HG02943 (cell line): ENCODE data around the gene PHLPP1.

Source experiments
- ATAC-seq: cut with Tn5 transposase; IDR thresholded peaks from one replicate; pipeline ENCODE4 v1.9.1; 2021; ENCODE audit warnings: mild to moderate bottlenecking, low read depth, moderate library complexity; ENCODE audit not compliant: unreplicated experiment

The PHLPP1 gene

DNA sequence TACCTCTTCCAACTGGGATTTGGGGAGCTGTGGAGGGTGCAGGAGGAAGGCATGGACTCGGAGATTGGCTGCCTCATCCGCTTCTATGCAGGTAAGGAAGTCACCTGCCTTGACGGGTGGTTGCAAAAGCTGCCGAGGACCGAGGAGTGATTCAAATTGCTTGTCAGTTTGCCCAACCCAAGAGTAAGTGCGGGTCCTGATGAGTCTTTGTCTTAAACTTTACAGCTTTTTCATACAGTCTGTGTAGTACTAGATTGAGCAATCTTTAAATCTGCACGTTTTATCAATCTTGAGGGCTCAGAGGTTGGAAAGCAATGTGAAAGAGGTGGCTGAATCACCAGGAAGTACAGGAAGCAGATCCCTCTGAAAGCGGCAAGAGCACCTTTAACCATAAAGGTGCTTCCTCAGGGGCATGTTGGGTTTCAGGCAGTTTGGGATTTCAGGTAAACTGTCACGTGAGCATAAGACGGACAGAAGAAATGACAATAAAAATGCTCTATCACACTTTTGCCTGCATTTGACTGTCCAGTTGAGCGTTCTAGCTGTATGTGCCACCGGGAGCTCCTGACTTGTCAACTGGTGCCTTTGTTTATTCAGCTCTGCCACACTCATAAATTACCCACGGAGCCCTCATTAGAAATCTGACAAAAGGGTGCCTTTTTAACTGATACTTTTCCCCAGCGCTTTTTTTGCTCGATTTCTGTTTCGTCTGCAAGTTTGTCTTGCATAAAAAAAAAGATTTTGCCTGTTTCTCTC lies 2.0 kb downstream of the PHLPP1 start:
- no peak for ATAC-seq

- ATAC-seq: no peak
Observed at GRCh38 chr18:62717925-62718800, 2.8 kb downstream of the PHLPP1 start.

GRCh38 chr18:62720048-62720447 lies 4.7 kb downstream of the PHLPP1 start:
- no peak for ATAC-seq

- ATAC-seq: no peak
Observed at GRCh38 chr18:62720766-62721613, 5.6 kb downstream of the PHLPP1 start.

DNA sequence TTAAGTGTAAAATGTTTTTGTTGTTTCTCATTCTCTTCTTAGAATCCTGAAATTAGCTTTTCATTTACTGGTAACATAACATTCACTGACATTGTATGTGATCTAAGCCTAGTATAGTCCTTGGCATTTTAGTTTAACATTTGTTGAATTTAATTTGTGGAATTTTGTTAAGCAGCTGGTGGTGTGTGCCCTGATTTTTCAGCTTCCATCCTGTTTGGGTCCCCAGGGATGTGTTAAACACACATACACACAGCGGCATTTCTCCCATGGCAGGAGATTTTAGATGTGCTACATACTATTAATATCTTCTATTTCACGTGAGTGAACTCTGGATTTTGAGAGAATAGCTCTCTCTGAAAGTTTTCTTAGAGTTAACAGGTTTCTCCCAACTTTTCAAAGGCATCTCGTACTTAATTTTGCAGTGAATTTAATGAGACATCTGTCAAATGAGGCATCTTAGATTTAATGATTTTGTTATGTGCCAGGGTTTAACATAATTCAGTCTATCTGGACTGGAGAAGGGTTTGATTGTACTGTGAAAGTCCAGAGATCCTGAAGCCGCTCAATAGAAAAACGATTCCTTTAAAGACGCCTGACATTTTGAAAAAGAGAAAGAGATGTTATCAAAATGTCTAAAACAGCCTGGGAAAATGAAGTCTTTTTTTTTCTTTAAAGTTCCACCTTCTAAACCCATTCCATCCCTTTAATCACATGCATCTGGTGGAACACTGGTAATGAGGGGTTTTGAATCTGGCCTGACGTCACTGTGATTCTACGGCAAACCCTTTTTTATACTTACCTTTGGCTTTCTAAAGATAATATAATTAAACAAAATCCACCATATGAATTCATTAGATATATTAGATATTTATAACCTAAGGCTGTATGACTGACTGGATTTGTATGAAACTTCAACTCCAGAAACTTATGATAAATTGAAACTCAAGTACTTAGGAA lies 6.8 kb downstream of the PHLPP1 start:
- no peak for ATAC-seq

GRCh38 chr18:62723666-62724281 lies 8.4 kb downstream of the PHLPP1 start:
- no peak for ATAC-seq

DNA sequence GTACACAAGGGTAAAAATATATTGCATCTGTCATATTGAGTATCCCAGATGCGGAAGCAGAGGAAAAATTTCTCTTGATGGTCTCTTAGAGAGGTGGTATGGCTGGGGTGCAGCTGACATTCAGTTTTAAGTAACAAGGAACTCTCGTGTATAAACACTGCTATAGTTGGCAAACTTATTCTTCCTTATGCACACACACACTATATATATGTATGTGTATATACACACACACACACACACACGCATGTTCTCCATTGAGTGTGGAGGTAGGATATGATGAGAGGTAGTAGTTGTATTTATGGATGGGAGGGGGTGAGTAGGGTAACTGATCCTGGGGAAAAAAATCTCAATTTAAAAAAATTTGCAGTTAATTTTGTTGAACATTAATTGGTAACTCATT lies 10.6 kb downstream of the PHLPP1 start:
- no peak for ATAC-seq

DNA sequence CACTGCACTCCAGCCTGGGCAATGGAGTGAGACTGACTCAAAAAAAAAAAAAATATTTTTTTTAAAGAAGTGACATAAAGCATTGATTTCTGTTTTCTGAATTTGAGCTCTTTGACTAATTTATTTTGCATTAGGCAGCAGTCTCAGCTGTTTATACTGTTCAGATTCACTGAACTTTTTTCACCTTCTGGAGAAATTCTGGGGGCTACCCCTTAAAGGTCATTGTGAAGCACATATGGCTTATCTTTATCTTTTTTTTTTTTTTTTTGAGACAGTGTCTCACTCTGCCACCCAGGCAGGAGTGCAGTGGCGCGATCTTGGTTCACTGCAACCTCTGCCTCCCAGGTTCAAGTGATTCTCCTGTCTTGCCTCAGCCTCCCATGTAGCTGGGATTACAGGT lies 12.9 kb downstream of the PHLPP1 start:
- ATAC-seq: no peak

DNA sequence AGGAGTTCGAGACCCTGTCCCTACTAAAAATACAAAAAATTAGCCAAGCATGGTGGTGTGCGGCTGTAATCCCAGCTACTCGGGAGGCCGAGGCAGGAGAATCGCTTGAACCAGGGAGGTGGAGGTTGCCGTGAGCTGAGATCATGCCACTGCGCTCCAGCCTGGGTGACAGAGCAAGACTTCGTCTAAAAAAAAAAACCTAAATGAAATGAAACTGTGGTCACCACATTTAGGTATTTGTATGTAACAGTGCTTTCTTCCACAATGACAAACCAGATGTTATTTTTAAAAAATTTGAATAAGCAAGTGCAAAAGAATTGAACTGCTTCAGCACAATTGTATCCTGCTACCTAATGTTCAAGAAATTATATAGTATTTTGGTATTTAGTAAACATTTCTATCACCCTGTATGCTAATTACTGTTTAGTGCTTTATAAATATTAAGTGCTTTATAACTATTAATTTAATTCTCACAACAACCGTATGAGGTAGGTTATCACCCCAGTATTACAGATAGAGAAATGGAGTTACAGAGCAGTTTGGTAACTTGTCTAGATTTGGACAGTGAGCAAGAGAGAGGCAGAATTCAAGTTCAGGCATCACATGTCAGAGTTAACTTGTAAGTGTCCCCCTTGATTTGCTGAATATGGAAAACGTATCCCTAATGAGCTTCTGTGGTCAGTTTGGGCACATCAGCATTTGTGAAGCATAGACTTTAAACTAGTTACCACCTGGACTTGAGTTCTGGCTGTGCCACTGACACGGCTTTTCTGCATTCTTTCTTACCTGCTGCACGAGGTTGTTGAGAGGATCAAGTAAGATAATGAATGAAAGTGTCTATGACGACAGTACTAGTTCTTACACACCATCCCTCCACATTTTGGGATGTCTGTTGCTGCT lies 14.4 kb downstream of the PHLPP1 start:
- ATAC-seq: no peak

- no peak for ATAC-seq
Observed at GRCh38 chr18:62730941-62731340, 15.6 kb downstream of the PHLPP1 start.

GRCh38 chr18:62732617-62733016 lies 17.3 kb downstream of the PHLPP1 start:
- ATAC-seq: no peak

DNA sequence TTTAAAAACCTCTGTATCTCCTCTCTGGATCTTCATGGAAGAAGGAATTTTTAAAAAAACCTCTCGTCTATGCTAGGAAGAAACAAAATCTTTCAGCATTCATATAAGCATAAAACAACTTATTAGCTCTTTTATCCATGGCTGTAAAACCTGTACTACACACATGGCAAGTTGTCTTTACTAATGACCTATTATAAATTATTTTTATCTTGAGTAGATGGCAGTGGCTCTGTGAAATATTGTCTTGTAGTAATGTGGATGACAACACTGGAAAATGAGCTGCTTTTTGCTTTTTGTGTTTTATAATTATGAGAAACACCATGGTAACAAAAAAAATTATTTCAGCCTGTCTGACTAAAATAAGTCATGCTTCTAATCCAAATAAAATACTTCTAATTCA lies 18.9 kb downstream of the PHLPP1 start:
- no peak for ATAC-seq

DNA sequence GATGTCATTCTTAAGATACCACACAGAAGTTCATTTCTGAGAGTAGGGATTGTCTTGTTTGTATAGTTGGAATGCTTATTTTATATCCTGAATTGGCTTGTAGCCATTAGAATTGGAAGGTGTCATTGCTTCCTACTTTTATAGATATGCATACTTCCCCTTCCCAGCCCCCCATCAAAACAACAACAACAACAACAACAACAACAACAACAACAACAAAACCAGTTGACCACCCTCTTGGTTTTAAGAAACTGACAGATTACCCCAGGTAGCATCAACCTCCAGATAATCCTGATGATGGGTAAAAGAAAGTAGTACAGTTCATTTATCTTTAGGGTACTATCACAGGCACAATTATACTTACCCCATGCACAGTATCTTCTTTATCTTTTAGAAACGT lies 20.0 kb downstream of the PHLPP1 start:
- ATAC-seq: no peak

DNA sequence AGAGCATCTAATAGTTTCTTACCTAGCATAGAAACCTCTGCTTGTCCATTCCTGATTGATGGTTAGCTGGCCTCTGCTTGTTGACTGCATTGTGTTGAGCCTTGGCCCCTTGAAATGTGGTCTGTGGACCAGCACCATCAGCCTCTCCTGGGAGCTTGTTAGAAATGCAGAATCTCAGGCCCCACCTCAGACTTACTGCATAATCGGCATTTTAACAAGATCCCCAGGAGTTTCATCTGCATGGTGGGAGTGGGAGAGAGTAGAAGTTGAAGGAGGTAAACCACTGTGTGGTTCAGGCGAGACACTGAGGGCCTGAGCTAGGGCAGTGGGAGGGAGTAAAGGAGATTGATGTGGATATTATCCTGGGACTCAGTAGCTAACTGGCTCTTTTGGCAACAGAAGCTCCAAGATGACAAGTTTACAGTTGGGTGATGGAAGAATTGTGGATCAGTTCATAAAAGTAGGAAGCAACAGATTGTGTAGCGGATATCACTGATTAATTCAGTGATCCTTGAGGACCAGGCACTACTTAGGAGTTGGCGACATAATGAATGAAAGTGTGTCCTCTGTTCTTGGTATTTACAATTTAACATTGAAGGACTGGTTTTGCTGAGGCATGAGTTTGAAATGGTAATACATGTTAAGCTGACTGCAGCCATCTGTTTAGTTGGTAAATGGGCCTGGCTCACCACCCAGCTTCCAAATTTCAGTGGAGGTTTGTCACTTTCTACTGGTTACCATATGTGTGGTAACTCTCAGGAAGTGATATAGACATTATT lies 20.9 kb downstream of the PHLPP1 start:
- no peak for ATAC-seq

GRCh38 chr18:62737241-62737873 lies 22.0 kb downstream of the PHLPP1 start:
- ATAC-seq: no peak

DNA sequence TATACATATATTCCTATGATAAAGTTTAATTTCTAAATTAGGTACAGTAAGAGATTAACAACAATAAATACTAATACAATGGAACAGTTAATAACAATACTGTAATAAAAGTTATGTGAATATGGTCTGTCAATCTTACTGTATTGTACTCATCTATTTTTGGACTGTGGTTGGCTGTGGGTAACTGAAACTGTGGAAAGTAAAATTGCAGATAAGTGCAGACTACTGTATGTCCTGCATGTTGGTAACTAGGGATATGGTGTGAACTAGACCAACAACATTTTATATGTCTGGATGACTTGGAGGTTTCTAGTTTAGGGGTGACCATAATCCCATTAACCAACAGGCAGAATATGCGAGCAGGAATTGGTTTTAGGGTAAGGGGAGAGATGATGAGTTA lies 23.3 kb downstream of the PHLPP1 start:
- ATAC-seq: no peak

GRCh38 chr18:62739911-62740310 lies 24.6 kb downstream of the PHLPP1 start:
- ATAC-seq: no peak
